Measurements from ENCODE around the gene MAP4.

GRCh38 chr3:47847801-47848518 is 168.3 kb downstream of the MAP4 start:
- TF ChIP-seq POU2F2 (IDR thresholded peaks at IDR 0.05; ENCODE audit: low read depth, low read length) (no peak), POLR2A (IDR thresholded peaks at IDR 0.05; ENCODE audit: low read depth, low read length) (0 out of 2 replicates have a peak, but pooled peaks have one; percentile 2), POLR2AphosphoS5 (IDR thresholded peaks at IDR 0.05; ENCODE audit: low read depth, low read length) (peak; percentile 54; the same call in 1 of the 2 replicates), TAF1 (IDR thresholded peaks at IDR 0.05; ENCODE audit: low read depth, low read length) (no peak), SPI1 (IDR thresholded peaks at IDR 0.05; ENCODE audit: low read depth, low read length) (no peak), PAX5 (IDR thresholded peaks at IDR 0.05; ENCODE audit: insufficient read depth, low read length, severe bottlenecking) (no peak)

Data from GM12891 (cell line).